Rectal smooth muscle tissue (tissue), 1 donor: ENCODE results near the gene VAV3.

Source experiments
- H3K27ac ChIP-seq: one replicate; pipeline ENCODE4 v1.7.0; 2013; ENCODE audit warnings: low read depth, low read length, inconsistent platforms
- H3K27me3 ChIP-seq: one replicate; pipeline ENCODE4 v1.7.0; 2013; ENCODE audit warnings: low read length; ENCODE audit not compliant: control insufficient read depth, insufficient read depth
- H3K36me3 ChIP-seq: one replicate; pipeline ENCODE4 v1.7.0; 2013; ENCODE audit warnings: low read length; ENCODE audit not compliant: control insufficient read depth, insufficient read depth
- H3K4me1 ChIP-seq: one replicate; pipeline ENCODE4 v1.7.0; 2013; ENCODE audit warnings: low read length; ENCODE audit not compliant: control insufficient read depth, insufficient read depth
- H3K4me3 ChIP-seq: one replicate; pipeline ENCODE4 v1.7.0; 2013; ENCODE audit warnings: low read length
- H3K9ac ChIP-seq: one replicate; pipeline ENCODE4 v1.7.0; 2013; ENCODE audit warnings: low read length

VAV3 gene

DNA sequence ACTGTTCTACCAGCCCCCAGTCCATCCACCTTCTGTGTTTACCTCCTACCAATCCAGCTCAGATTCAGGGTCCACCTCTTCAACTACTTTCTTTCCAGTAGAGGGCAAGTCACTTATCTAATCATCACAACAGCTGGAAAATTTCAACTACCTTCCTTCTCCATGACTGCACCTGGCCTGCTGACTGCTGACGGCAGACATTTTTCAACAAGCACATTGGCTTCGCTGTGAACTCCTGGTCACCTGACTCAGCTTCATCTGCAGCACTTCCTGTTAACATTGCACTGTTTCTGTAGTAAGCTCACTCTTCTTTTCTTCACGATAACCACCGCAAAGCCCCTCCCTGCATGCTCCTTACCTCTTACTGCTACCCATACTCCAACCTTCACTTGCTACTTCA lies 418.4 kb downstream of the VAV3 start:
- H3K27ac ChIP-seq, result no peak overlapping the region
- no peaks in the 10 kb centered on the region for H3K27me3 ChIP-seq
- H3K4me3 ChIP-seq, result no peak overlapping the region
- no peak overlapping the region for H3K9ac ChIP-seq
- H3K4me1 ChIP-seq, result no peaks in the 10 kb centered on the region
- no peaks in the 10 kb centered on the region for H3K36me3 ChIP-seq

DNA sequence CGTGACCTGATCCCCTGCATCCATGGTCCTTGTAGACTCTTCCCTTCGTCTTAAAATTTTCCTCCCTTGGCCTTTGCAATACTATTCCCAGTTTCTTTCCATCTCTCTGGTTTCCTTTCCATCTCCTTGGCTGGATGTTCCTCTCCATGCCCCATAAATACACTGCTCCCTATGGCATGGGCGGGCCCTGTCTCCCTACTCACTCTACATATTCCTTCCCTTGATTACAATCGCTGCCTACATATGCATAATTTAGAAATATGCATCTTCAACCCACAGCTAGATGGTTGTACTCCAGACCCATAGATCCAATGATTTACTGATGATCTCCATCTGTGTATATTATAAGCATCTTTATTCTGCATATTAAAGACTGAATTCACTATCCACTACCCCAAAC lies 419.1 kb downstream of the VAV3 start:
- Histone ChIP-seq H3K36me3 (no peaks in the 10 kb centered on the region), H3K27me3 (no peaks in the 10 kb centered on the region)

DNA sequence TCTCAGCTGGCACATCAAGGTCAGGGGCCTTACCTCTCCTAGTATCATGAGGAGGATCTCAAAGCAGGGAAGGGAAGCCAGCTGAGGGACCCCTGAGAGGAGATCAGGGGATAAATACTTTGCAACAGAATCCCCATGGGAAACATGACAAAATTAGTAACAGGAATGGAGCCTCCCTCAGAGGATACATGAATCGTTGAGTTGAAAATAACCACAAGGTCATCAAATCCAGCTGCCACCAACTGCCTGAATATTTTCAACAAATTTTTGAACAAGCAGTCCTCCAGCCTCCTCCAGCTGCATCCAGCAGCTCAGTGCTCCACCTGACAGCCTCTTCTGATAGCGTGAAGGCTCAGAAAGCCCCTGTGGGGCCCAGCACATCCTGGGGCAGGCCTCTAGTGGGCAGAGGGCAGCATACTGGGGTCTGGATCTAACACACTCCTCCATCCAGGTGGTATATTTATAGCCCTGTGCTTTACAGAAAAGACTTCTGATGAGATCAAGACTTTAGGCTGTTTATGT lies 419.9 kb downstream of the VAV3 start:
- no peak overlapping the region for H3K27ac ChIP-seq
- no peaks in the 10 kb centered on the region for H3K27me3 ChIP-seq
- H3K36me3 ChIP-seq, result no peaks in the 10 kb centered on the region
- no peaks in the 10 kb centered on the region for H3K4me1 ChIP-seq
- H3K4me3 ChIP-seq, result no peak overlapping the region
- H3K9ac ChIP-seq, result no peak overlapping the region

More for the DNA sequence above, 419.1 kb downstream of the VAV3 start:
- Histone ChIP-seq H3K9ac (no peak overlapping the region), H3K4me1 (no peaks in the 10 kb centered on the region), H3K4me3 (no peak overlapping the region), H3K27ac (no peak overlapping the region)

DNA sequence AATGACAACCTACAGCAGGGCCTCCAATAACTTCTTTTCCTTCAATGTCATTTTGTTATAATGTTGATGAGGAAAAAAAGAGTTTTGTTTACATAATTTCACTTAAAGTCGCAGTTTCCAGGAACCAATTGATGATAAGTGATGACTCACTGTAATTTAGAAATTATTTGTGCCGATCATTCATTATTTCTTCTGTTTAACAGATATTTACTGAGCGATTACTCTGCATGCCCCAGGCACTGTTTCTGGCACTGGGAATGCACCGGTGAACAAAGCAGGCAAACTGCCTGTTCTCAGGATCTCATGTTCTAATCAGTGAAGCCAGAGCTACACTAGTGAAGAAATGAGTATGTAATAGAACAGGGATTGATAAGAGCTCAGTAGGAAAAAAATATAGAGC lies 420.7 kb downstream of the VAV3 start:
- H3K4me1 ChIP-seq, result no peaks in the 10 kb centered on the region
- H3K9ac ChIP-seq, result no peak overlapping the region
- no peaks in the 10 kb centered on the region for H3K27me3 ChIP-seq
- H3K27ac ChIP-seq, result no peak overlapping the region
- H3K36me3 ChIP-seq, result no peaks in the 10 kb centered on the region
- no peak overlapping the region for H3K4me3 ChIP-seq

DNA sequence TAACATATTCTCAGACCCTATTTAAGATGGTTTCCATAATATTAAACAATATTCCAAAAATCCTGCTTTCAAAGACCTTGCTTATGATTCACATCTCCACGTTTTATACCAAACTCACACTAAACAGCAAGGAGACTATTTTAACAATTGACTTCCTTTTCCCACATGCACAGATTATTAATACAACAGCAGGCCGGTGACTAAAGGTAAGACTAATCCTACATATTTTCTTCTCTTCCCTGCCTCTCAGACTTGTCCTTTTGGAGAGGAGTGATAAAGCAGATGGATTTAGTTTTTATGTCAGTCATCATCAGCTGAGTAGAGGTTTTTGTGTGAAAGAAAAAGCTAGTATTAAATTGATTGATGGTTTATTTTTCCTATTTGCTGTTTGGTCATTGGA lies 423.6 kb downstream of the VAV3 start:
- H3K27me3 ChIP-seq, result no peaks in the 10 kb centered on the region

DNA sequence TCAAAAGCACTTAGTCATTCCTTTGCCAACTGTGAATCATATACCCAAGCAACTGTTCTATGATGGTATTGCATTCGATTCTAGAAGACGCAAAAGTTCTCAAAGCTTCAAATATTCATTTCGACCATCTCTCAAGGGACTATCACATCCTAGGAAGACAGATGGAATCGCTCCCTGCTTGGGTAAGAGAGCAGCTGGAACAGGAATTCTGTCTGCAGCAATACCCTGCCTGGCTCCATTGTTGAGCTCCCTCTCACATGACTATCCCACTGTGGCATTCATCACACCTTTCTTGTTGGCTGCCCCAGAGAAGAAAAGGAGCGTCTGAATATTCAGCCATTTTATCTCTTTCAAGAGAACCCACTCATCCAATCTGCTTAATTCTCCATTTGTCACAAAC lies 426.5 kb downstream of the VAV3 start:
- H3K27me3 ChIP-seq, result no peaks in the 10 kb centered on the region
- peaks cover 8% of the 10 kb centered on the region for H3K4me1 ChIP-seq
- H3K4me3 ChIP-seq, result no peak overlapping the region
- H3K9ac ChIP-seq, result no peak overlapping the region
- no peak overlapping the region for H3K27ac ChIP-seq
- no peaks in the 10 kb centered on the region for H3K36me3 ChIP-seq

More for the DNA sequence above, 423.6 kb downstream of the VAV3 start:
- peaks cover 1% of the 10 kb centered on the region for H3K4me1 ChIP-seq
- no peak overlapping the region for H3K27ac ChIP-seq
- H3K9ac ChIP-seq, result no peak overlapping the region
- no peaks in the 10 kb centered on the region for H3K36me3 ChIP-seq
- no peak overlapping the region for H3K4me3 ChIP-seq

DNA sequence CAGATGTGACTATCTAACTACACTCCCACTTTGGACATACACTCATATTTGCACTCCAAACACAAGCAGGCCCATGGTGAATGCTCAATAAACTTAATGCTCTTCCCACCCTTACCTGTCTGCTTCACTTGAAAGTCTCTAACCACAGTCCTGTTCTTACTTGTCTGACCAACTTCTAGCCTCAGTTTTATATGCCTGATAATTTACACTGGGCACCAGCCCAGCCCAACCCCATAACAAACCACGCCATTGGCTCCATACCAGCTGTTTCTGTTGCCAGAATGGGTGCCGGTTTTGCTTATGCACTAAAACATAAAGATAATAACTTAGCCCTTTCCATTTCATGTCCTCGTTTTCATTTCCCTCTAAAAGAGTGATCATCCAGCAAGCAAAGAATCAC lies 428.7 kb downstream of the VAV3 start:
- no peak overlapping the region for H3K4me3 ChIP-seq
- H3K9ac ChIP-seq, result no peak overlapping the region
- no peaks in the 10 kb centered on the region for H3K36me3 ChIP-seq
- peaks cover 8% of the 10 kb centered on the region for H3K4me1 ChIP-seq
- H3K27me3 ChIP-seq, result peaks cover 2% of the 10 kb centered on the region
- no peak overlapping the region for H3K27ac ChIP-seq

DNA sequence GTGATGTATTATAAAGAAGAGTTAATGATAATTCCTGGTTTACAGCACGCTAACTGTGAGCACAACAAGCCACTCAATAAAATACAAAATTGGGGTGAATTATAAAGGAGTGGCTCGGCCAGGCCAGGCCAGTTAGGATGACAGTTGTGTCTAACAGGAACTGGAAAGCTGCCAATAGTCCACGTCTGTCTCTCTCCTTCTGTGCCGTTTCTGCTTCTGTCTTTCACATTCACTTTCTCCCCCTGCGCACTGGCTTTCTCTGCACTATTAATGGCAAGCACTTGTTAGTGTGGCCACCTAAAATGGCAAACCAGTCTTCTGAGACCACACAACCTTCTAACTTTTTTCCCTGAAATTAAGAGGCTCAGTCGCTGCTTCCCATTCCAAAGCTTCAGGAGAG lies 429.9 kb downstream of the VAV3 start:
- H3K27me3 ChIP-seq, result peaks cover 2% of the 10 kb centered on the region
- no peaks in the 10 kb centered on the region for H3K36me3 ChIP-seq
- no peak overlapping the region for H3K4me3 ChIP-seq
- peaks cover 8% of the 10 kb centered on the region for H3K4me1 ChIP-seq
- no peak overlapping the region for H3K9ac ChIP-seq
- H3K27ac ChIP-seq, result no peak overlapping the region

DNA sequence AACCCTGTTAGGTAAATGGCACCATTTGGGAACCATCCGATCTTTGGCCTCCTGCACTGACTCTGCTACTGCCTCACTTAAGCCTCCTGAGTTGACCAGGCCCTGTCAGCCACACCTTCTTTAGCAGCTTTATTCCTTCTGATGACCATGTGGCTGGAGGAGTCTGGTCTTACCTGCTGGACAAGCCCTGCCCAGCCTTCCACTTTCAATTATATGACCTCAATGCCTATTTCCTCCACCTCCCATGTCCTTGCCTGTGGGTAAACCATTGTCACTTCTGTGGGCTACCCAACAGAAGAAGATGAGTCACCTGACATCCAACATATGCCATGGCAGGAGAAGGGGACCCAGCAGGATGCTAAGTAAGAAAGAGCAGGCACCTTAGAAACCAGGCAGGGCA lies 430.3 kb downstream of the VAV3 start:
- Histone ChIP-seq H3K9ac (no peak overlapping the region), H3K36me3 (no peaks in the 10 kb centered on the region), H3K27ac (no peak overlapping the region), H3K4me1 (peaks cover 8% of the 10 kb centered on the region), H3K27me3 (peaks cover 2% of the 10 kb centered on the region), H3K4me3 (no peak overlapping the region)

DNA sequence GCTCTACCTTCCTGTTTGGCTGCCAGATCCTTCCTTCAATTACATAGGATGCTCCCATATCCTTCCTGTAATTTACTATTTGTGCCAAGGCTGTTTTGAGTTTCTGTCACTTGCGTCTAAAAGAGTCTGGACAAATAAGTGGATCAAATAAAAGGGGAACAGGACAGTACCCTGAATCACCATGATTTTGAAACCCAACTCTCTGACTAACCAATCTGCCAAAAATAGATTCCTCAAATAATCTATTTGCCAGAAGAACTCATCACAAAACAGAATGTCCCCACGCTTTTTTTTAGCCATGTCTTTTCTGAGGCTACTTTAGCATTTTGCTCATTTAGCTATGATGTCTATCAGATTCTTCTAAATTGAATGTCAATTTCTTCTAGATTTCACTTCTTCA lies 431.5 kb downstream of the VAV3 start:
- Histone ChIP-seq H3K4me3 (no peak overlapping the region), H3K4me1 (peaks cover 8% of the 10 kb centered on the region), H3K27ac (no peak overlapping the region), H3K9ac (no peak overlapping the region), H3K27me3 (peaks cover 2% of the 10 kb centered on the region), H3K36me3 (no peaks in the 10 kb centered on the region)

DNA sequence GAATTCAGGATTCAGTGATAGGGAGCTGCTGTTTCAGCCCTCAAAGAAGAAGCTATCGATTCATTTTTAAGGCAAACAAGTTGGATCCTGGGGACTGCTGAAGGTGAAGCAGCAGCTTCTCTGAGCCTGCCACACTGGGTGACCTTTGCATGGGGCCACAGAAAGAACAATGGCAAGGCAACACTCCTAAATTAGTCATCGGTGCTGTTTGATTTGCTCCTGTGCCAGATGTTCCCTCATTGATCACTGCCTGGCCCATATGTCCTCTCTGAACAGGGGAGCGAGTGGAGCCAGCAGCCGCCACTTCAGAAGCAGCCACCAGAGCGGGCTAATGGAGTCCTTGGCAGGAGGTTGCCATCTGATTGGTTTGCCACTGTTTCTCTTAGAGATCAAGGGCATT lies 432.7 kb downstream of the VAV3 start:
- Histone ChIP-seq H3K9ac (no peak overlapping the region), H3K27me3 (peaks cover 2% of the 10 kb centered on the region), H3K4me3 (no peak overlapping the region), H3K27ac (no peak overlapping the region), H3K36me3 (no peaks in the 10 kb centered on the region), H3K4me1 (peaks cover 8% of the 10 kb centered on the region)

DNA sequence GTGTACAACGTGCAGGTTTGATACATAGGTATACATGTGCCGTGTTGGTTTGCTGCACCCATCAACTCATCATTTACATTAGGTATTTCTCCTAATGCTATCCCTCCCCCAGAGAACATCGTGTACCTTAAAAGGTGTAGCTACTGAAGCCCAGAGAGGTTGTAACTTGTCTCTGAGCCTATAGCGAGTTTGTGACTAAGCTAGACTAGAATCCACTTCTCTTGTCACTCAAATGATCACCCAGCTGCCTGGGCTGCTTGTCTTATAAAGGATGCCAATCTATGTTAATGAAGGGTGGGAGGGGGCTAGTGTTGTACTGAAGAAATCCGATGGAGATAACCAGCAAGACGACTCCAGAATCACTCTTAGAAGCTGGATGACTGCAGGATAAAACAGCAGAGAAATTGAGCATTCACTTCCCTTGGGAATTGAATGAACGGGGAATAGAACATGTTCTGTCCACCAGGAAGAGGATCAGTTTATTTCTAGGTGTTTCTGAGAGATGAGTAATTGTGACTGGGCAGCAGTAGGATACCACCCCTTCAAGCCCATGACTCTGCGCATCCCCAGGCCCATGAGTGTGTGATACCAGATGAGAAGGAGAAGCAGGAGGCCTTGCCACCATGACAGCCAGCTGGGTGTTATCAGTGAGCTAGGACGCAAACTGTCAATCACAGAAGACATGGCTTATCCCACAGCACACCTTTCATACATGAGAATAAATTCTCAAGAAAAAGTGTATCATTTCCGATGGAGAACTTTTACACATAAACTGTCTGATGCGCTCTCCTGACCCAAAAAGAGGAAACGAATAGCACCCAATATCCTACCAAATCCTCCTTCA lies 433.7 kb downstream of the VAV3 start:
- peaks cover 2% of the 10 kb centered on the region for H3K27me3 ChIP-seq
- H3K9ac ChIP-seq, result no peak overlapping the region
- H3K4me3 ChIP-seq, result no peak overlapping the region
- no peak overlapping the region for H3K27ac ChIP-seq
- peaks cover 5% of the 10 kb centered on the region for H3K4me1 ChIP-seq
- no peaks in the 10 kb centered on the region for H3K36me3 ChIP-seq

DNA sequence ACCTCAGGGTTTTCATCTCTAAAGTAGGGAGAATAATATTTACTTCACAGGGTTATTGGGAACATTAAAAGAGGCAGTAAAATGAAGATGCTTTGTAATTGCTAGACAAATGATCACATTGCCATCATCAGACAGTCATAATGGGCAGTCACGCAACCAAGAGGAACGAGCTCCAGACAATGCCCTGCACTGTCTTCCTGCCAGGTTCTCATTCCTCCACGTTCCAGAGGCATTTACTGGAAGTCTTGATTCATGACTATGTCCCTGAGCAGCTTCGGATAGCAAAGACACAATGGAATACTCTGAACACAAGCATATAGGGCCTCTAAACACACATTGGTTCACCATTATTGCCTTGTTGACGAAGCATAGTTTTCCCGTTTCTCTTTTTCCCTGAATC lies 434.4 kb downstream of the VAV3 start:
- H3K4me3 ChIP-seq, result no peak overlapping the region
- H3K4me1 ChIP-seq, result no peaks in the 10 kb centered on the region
- H3K9ac ChIP-seq, result no peak overlapping the region
- no peaks in the 10 kb centered on the region for H3K36me3 ChIP-seq
- no peak overlapping the region for H3K27ac ChIP-seq
- H3K27me3 ChIP-seq, result peaks cover 2% of the 10 kb centered on the region
